HG02678 (cell line): ENCODE measurements around the gene SLC16A5.

Experiments used
- ATAC-seq: cut with Tn5 transposase; IDR thresholded peaks from one replicate; pipeline ENCODE4 v1.9.1; 2021; ENCODE audit warnings: mild to moderate bottlenecking, moderate library complexity; ENCODE audit not compliant: unreplicated experiment

The SLC16A5 gene

GRCh38 chr17:75084039-75084660 is 3.6 kb upstream of the SLC16A5 start:
- no peak for ATAC-seq

- ATAC-seq: no peak
Measured at GRCh38 chr17:75086496-75087181, 1.1 kb upstream of the SLC16A5 start.

- peak; percentile 7 for ATAC-seq
Measured at GRCh38 chr17:75087182-75087557, 584 bp upstream of the SLC16A5 start.

- peak; percentile 21 for ATAC-seq
Measured at GRCh38 chr17:75088465-75089417, 987 bp downstream of the SLC16A5 start.

GRCh38 chr17:75090871-75091854 is 3.4 kb downstream of the SLC16A5 start:
- no peak for ATAC-seq

- ATAC-seq: no peak
Measured at GRCh38 chr17:75091855-75092327, 4.1 kb downstream of the SLC16A5 start.

GRCh38 chr17:75093548-75094158 is 5.9 kb downstream of the SLC16A5 start:
- ATAC-seq: no peak

GRCh38 chr17:75094871-75095399 is 7.2 kb downstream of the SLC16A5 start:
- no peak for ATAC-seq

- ATAC-seq: no peak
Measured at GRCh38 chr17:75096082-75096625, 8.4 kb downstream of the SLC16A5 start.

- ATAC-seq: no peak
Measured at GRCh38 chr17:75097865-75098264, 10.1 kb downstream of the SLC16A5 start.

- ATAC-seq: no peak
Measured at GRCh38 chr17:75098861-75099260, 11.1 kb downstream of the SLC16A5 start.

- ATAC-seq: no peak
Measured at GRCh38 chr17:75099881-75100595, 12.3 kb downstream of the SLC16A5 start.

GRCh38 chr17:75102385-75102821 is 14.6 kb downstream of the SLC16A5 start:
- ATAC-seq: no peak

- no peak for ATAC-seq
Measured at GRCh38 chr17:75103601-75104554, 16.1 kb downstream of the SLC16A5 start.

GRCh38 chr17:75105126-75106080 is 17.6 kb downstream of the SLC16A5 start:
- ATAC-seq: no peak

GRCh38 chr17:75108193-75108592 is 20.4 kb downstream of the SLC16A5 start:
- ATAC-seq: no peak
